ENCODE measurements around the gene SPATA45.
"Not testable (repeated sequence)": the region's sequence is repeated elsewhere in the genome, so short reads cannot be mapped to it uniquely, and the experiment has no call there.

The SPATA45 gene

DNA sequence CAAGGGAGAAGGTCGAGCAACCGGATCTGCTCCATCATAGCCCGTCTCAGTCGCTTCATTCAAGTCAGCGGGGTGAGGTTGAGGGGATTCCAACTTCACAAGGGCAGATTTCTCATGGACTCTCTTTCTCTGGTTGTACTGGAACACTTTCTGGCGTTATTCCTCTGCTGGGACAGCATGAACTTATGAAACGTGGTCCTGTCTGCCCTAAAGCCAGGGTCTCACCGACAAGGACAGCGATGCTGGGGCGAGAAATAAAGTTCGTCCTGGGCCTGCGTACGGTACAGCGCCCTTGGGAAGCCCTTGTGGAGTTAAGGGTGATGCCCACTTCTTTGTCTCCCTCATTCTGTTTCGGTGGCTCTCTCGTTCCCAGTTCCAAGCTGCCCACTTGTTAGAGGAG is 9.3 kb upstream of the SPATA45 start:
- ATAC-seq (ENCODE audit: low read depth), result no peak
- Histone ChIP-seq H3K4me3 (ENCODE audit: severe bottlenecking) (no peak overlapping the region), H3K4me1 (ENCODE audit: insufficient read depth, poor library complexity, severe bottlenecking) (no peaks in the 10 kb centered on the region), H3K27me3 (ENCODE audit: insufficient read depth, poor library complexity, severe bottlenecking) (no peaks in the 10 kb centered on the region), H3K27ac (ENCODE audit: poor library complexity, severe bottlenecking) (peak overlapping the region; percentile 58), H3K9me3 (ENCODE audit: severe bottlenecking) (no peaks in the 10 kb centered on the region), H3K36me3 (ENCODE audit: low read depth) (peaks cover 6% of the 10 kb centered on the region; the same call in 1 of the 2 replicates)
- TF ChIP-seq, protein P1, sequence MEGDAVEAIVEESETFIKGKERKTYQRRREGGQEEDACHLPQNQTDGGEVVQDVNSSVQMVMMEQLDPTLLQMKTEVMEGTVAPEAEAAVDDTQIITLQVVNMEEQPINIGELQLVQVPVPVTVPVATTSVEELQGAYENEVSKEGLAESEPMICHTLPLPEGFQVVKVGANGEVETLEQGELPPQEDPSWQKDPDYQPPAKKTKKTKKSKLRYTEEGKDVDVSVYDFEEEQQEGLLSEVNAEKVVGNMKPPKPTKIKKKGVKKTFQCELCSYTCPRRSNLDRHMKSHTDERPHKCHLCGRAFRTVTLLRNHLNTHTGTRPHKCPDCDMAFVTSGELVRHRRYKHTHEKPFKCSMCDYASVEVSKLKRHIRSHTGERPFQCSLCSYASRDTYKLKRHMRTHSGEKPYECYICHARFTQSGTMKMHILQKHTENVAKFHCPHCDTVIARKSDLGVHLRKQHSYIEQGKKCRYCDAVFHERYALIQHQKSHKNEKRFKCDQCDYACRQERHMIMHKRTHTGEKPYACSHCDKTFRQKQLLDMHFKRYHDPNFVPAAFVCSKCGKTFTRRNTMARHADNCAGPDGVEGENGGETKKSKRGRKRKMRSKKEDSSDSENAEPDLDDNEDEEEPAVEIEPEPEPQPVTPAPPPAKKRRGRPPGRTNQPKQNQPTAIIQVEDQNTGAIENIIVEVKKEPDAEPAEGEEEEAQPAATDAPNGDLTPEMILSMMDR (IDR thresholded peaks at IDR 0.05; ENCODE audit: poor library complexity, severe bottlenecking), result no peak
- no peak for DNase-seq (ENCODE audit: low spot score)

DNA sequence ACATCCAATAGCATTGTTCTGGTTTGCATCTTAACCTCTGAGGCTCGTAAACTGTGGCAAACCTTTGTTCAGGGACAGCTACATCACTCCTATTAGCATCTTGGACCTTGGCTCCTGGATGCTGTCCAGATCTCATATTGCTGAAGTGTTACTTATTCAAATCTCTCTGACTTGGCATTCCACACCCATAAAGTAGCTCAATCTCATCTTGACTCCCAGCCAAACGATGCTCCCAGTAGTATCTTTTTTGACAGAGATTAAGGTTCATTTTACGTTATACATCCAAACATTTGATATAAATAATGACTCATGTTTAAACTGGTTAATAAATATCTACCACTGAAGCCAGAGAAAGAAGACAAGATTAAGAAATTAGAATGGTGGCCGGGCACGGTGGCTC is 6.2 kb upstream of the SPATA45 start:
- DNase-seq (ENCODE audit: low spot score) (no peak), ATAC-seq (ENCODE audit: low read depth) (no peak)
- no peak overlapping the region for H3K4me3 ChIP-seq (ENCODE audit: severe bottlenecking)
- no peaks in the 10 kb centered on the region for H3K36me3 ChIP-seq (ENCODE audit: low read depth)
- no peaks in the 10 kb centered on the region for H3K9me3 ChIP-seq (ENCODE audit: severe bottlenecking)
- TF ChIP-seq, protein P1 (IDR thresholded peaks at IDR 0.05; ENCODE audit: poor library complexity, severe bottlenecking), result no peak
- no peaks in the 10 kb centered on the region for H3K27me3 ChIP-seq (ENCODE audit: insufficient read depth, poor library complexity, severe bottlenecking)
- no peak overlapping the region for H3K27ac ChIP-seq (ENCODE audit: poor library complexity, severe bottlenecking)
- no peaks in the 10 kb centered on the region for H3K4me1 ChIP-seq (ENCODE audit: insufficient read depth, poor library complexity, severe bottlenecking)

DNA sequence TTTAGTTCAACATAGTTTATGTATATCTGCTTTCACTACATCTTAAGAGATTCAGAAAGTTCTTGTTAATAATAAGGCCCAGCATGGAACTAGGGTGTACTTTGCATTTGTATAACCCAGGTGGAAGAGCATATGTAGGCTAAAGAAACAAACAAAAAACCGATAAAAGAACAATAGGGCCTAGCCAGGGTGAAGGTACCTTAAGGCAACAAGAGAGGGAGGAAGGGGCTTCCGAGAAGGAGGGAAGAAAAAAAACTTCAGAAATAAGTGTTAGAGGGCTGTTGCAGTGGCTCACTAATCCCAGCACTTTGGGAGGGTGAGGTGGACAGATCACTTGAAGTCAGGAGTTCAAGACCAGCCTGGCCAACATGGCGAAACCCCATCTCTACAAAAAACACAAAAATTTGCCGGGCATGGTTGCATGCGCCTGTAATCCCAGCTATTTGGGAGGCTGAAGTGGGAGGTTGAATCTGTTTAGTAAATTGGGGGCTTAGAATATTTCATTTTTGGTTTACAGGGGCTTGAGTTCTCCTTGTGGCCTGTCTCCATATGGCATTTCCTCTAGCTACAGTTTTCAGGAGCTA is 4.7 kb upstream of the SPATA45 start:
- DNase-seq (ENCODE audit: low spot score) (no peak), ATAC-seq (ENCODE audit: low read depth) (no peak)
- Histone ChIP-seq H3K4me1 (ENCODE audit: insufficient read depth, poor library complexity, severe bottlenecking) (no peaks in the 10 kb centered on the region), H3K27me3 (ENCODE audit: insufficient read depth, poor library complexity, severe bottlenecking) (no peaks in the 10 kb centered on the region), H3K27ac (ENCODE audit: poor library complexity, severe bottlenecking) (no peak overlapping the region), H3K9me3 (ENCODE audit: severe bottlenecking) (no peaks in the 10 kb centered on the region), H3K36me3 (ENCODE audit: low read depth) (no peaks in the 10 kb centered on the region), H3K4me3 (ENCODE audit: severe bottlenecking) (no peak overlapping the region)
- TF ChIP-seq, protein P1 (IDR thresholded peaks at IDR 0.05; ENCODE audit: poor library complexity, severe bottlenecking), result no peak

DNA sequence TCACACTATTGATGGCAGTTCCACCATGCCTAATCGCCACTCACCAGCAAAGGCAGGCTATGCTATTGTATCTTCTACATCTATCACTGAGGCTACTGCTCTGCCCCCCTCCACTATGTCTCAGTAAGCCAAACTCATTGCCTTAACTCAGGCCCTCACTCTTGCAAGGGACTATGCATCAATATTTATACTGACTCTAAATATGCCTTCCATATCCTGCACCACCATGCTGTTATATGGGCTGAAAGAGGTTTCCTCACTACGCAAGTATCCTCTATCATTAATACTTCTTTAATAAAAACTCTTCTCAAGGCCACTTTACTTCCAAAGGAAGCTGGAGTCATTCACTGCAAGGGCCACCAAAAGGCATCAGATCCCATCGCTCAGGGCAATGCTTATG is 2.9 kb downstream of the SPATA45 start:
- not testable (repeated sequence) for DNase-seq (ENCODE audit: low spot score); ATAC-seq (ENCODE audit: low read depth); H3K36me3 ChIP-seq (ENCODE audit: low read depth); H3K4me1 ChIP-seq (ENCODE audit: insufficient read depth, poor library complexity, severe bottlenecking); H3K27me3 ChIP-seq (ENCODE audit: insufficient read depth, poor library complexity, severe bottlenecking); H3K9me3 ChIP-seq (ENCODE audit: severe bottlenecking); H3K4me3 ChIP-seq (ENCODE audit: severe bottlenecking); H3K27ac ChIP-seq (ENCODE audit: poor library complexity, severe bottlenecking)

DNA sequence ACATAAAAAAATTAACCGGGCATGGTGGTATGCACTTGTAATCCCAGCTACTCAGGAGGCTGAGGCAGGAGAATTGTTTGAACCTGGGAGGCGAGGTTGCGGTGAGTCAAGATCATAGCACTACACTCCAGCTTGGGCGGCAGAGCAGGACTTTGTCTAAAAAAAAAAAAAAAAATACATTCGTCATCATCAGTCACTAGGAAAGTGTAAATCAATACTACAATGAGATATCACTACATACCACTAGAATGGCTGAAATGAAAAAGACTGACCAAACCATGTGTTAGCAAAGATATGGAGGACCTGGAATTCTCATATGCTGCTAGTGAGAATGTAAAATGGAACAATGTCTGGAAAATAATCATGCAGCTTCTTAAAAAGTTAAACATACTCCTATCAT is 9.3 kb downstream of the SPATA45 start:
- ATAC-seq (ENCODE audit: low read depth), result no peak
- TF ChIP-seq, protein P1 (IDR thresholded peaks at IDR 0.05; ENCODE audit: poor library complexity, severe bottlenecking), result no peak

DNA sequence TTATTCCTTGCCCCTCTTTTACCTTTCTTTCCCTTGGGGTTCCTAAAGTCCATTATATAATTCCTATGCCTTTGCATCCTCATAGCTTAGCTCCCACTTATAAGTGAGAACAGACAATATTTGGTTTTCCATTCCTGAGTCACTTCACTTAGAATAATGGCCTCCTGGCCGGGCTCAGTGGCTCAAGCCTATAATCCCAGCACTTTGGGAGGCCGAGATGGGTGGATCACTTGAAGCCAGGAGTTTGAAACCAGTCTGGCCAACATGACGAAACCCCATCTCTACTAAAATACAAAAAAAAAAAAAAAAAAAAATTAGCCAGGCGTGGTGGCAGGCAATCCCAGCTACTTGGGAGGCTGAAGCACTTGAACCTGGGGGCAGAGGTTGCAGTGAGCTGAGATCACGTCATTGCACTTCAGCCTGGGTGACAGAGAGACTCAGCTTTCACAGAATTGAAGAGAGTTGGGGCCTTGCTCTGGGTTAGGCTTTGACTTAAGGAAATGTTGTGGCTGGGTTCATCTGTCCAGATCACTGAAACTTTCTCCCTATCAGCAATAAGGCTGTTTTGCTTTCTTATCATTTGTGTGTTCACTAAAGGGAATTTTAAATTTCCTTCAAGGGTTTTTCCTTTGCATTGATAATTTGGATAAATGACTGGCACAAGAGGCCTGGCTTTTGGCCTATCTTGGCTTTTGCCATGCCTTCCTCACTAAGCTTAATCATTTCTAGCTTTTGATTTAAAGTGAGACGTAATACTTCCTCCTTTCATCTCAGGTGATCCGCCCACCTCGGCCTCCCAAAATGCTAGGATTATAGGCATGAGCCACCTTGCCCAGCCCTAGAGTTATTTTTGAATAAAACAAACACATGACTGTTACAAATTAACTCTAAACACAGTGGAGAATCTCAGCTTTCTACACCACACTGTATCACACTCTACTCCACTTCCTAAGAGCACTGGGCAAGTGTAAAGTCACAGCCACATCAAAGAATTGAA is 13.9 kb downstream of the SPATA45 start:
- not testable (repeated sequence) for DNase-seq (ENCODE audit: low spot score); H3K27ac ChIP-seq (ENCODE audit: poor library complexity, severe bottlenecking); H3K36me3 ChIP-seq (ENCODE audit: low read depth); H3K9me3 ChIP-seq (ENCODE audit: severe bottlenecking); H3K4me1 ChIP-seq (ENCODE audit: insufficient read depth, poor library complexity, severe bottlenecking); H3K27me3 ChIP-seq (ENCODE audit: insufficient read depth, poor library complexity, severe bottlenecking); H3K4me3 ChIP-seq (ENCODE audit: severe bottlenecking); ATAC-seq (ENCODE audit: low read depth)

More for the DNA sequence above, 9.3 kb downstream of the SPATA45 start:
- Histone ChIP-seq H3K4me3 (ENCODE audit: severe bottlenecking) (no peak overlapping the region), H3K4me1 (ENCODE audit: insufficient read depth, poor library complexity, severe bottlenecking) (no peaks in the 10 kb centered on the region), H3K27ac (ENCODE audit: poor library complexity, severe bottlenecking) (no peak overlapping the region), H3K9me3 (ENCODE audit: severe bottlenecking) (no peaks in the 10 kb centered on the region), H3K27me3 (ENCODE audit: insufficient read depth, poor library complexity, severe bottlenecking) (no peaks in the 10 kb centered on the region), H3K36me3 (ENCODE audit: low read depth) (no peaks in the 10 kb centered on the region)
- no peak for DNase-seq (ENCODE audit: low spot score)

Measured in RWPE2 (cell line).